ENCODE measurements around the gene PDE6D. TPM values are rescaled to one million over a fixed set of nuclear protein-coding genes. Genes with fewer than 3 reads are reported as not detected.

Gene PDE6D
- total RNA-seq, 2 donors from 2014 or later = 37.8 to 45.0 TPM

- peaks cover 37% of the 10 kb centered on the region for H3K4me1 Mint-ChIP-seq (ENCODE audit: low read depth)
- ATAC-seq (replicated peaks in 1 of 2) (no peak), DNase-seq (no peak)
- no peaks in the 10 kb centered on the region for H3K27me3 Mint-ChIP-seq (ENCODE audit: low read depth)
- H3K4me3 Mint-ChIP-seq = no peak overlapping the region
- H3K9me3 Mint-ChIP-seq = no peaks in the 10 kb centered on the region
- peaks cover 5 to 22% of the 10 kb centered on the region in 2 donors for H3K36me3 Mint-ChIP-seq (ENCODE audit: insufficient read depth in 2 of 2)
- no peak overlapping the region for H3K27ac Mint-ChIP-seq
Measured at GRCh38 chr2:231791107-231791506, 10.0 kb upstream of the PDE6D start.

DNA sequence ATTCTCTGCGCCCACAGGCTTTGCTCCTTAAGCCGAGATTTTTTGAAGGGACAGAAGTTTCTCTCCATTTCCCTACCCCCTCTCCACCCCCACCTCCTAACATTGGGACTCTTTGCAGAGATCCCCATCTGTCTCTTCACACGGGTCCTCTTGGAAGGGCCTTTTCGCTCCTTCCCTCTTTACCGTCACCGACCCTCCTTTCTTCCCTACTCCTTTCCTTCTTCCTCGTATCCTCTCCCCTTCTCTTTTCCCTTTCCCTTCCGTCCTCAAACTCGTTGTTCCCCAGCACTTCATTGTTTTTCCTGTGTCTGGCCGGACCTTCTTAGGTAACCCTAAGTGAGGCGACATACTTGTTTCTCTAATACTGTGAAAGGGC is 5.8 kb upstream of the PDE6D start:
- H3K27ac Mint-ChIP-seq = peak overlapping the region; percentile 56
- ATAC-seq (replicated peaks in 1 of 2) (no peak), DNase-seq (no peak)
- H3K36me3 Mint-ChIP-seq (ENCODE audit: insufficient read depth in 2 of 2) = peaks cover 4 to 15% of the 10 kb centered on the region in 2 donors
- H3K27me3 Mint-ChIP-seq (ENCODE audit: low read depth) = no peaks in the 10 kb centered on the region
- peak overlapping the region; percentile 94 to 96 for H3K4me3 Mint-ChIP-seq
- peaks cover 79% of the 10 kb centered on the region for H3K4me1 Mint-ChIP-seq (ENCODE audit: low read depth)
- H3K9me3 Mint-ChIP-seq = no peaks in the 10 kb centered on the region

DNA sequence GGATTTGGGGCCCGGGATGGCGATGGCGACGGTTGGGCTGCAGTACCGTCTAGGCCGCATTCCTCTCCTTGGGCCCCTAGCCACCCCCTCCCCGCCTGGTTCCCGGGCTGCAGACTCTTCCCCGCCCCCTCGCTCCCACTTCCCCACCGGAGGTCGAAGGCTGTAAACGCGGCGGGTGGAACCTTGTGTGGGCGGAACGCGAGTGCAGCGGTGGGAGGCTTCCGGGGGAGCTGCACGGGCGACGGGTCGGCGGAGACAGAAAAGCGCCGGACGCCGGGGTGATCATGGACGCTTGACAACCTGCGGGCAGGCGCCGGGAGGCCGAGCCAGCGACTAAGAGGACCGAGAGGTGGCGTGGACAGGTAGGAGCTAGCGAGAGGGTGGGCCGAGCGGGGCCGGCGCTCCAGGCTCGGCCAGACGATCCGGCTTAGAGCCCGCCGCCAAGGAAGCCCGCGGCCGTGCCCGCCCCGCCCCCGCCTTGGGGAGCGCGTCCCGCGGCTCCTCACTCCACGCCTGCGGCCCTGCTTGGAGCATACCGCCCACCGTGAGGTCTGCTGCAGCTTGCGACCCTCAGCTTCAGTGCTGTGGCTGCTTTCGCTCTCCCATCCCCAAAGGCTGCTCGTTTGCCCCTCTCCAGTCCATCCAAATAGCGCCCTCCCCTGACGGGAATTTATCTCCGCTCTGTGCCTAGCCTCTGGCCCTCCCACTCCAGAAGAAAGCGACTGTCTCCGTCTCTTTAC is 5.3 kb upstream of the PDE6D start, which contains the start of gene COPS7B:
Gene COPS7B (plus strand): TSS at position 269 of the 740 bp plus-strand sequence. CDS start 2,126 bp downstream, outside the sequence.
- peak; percentile 66 to 74 for ATAC-seq (replicated peaks in 1 of 2)
- Mint-ChIP-seq H3K9me3 (no peaks in the 10 kb centered on the region), H3K4me3 (peak within 1 kb of the TSS; percentile 94 to 96), H3K27ac (peak within 1 kb of the TSS; percentile 92), H3K4me1 (ENCODE audit: low read depth) (peaks cover 79% of the 10 kb centered on the region), H3K27me3 (ENCODE audit: low read depth) (no peaks in the 10 kb centered on the region), H3K36me3 (ENCODE audit: insufficient read depth in 2 of 2) (peaks cover 4 to 16% of the 10 kb centered on the region in 2 donors)
- peak; percentile 89 to 90 for DNase-seq

GRCh38 chr2:231785822-231786176 is 4.7 kb upstream of the PDE6D start:
- peaks cover 6 to 16% of the 10 kb centered on the region in 2 donors for H3K36me3 Mint-ChIP-seq (ENCODE audit: insufficient read depth in 2 of 2)
- H3K4me1 Mint-ChIP-seq (ENCODE audit: low read depth) = peaks cover 76% of the 10 kb centered on the region
- no peaks in the 10 kb centered on the region for H3K27me3 Mint-ChIP-seq (ENCODE audit: low read depth)
- H3K27ac Mint-ChIP-seq = peak overlapping the region; percentile 92
- ATAC-seq (replicated peaks in 1 of 2) (no peak), DNase-seq (no peak)
- peak overlapping the region; percentile 94 to 96 for H3K4me3 Mint-ChIP-seq
- H3K9me3 Mint-ChIP-seq = no peaks in the 10 kb centered on the region

GRCh38 chr2:231785413-231785812 is 4.3 kb upstream of the PDE6D start:
- H3K9me3 Mint-ChIP-seq = no peaks in the 10 kb centered on the region
- H3K27me3 Mint-ChIP-seq (ENCODE audit: low read depth) = no peaks in the 10 kb centered on the region
- H3K27ac Mint-ChIP-seq = peak overlapping the region; percentile 92
- H3K4me1 Mint-ChIP-seq (ENCODE audit: low read depth) = peaks cover 76% of the 10 kb centered on the region
- ATAC-seq (replicated peaks in 1 of 2) (no peak), DNase-seq (no peak)
- H3K4me3 Mint-ChIP-seq = peak overlapping the region; percentile 94 to 96
- H3K36me3 Mint-ChIP-seq (ENCODE audit: insufficient read depth in 2 of 2) = peaks cover 6 to 16% of the 10 kb centered on the region in 2 donors

DNA sequence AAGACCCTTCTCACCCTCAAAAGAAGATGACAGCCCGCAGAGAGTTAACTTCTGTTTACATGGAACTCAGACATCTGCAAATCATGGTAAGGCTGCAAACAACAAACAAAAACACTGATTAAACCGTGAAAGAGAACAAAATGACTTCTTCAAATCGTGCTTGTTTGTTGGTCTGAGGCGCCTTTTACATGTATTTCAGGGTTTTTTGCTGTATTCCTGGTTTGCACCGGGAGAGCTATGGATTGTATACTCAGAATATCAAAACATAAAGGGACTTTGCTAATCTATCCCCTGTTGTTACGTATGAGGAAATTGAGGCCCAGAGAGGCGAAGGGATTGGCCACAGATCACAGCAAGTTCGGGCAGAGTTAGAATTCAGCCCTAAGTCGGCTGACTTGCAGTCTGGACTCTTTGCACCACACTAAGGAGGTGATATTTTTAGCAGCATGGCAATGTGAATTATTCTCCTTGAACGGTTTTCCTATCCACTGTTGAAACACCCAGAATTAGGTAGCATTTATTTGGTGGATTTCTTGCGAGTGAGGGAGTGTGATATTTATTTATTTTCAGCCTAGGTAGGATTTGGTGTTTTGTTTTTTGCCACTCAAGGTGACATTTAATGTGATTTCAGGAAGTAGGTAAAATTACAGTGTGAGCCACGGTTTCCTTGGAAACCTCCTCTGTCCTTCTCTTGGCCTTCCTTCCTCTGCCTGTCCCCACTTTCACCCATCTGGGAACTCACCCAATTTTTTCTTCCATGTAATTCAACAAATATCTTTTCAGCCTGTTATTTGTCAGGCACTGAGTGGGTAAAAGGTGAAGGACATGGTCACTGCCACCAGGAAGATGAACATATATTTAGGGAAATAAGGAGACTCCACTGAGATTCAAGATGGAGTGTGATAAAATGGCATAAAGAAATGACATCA is 980 bp upstream of the PDE6D start:
- H3K4me3 Mint-ChIP-seq = peak overlapping the region; percentile 88 to 100
- H3K27me3 Mint-ChIP-seq (ENCODE audit: low read depth) = no peaks in the 10 kb centered on the region
- ATAC-seq (replicated peaks in 1 of 2) (peak in 1 of 2 donors; percentile 11), DNase-seq (peak; percentile 23 to 29)
- H3K4me1 Mint-ChIP-seq (ENCODE audit: low read depth) = peaks cover 65% of the 10 kb centered on the region
- H3K27ac Mint-ChIP-seq = peak overlapping the region; percentile 86
- peaks cover 7 to 14% of the 10 kb centered on the region in 2 donors for H3K36me3 Mint-ChIP-seq (ENCODE audit: insufficient read depth in 2 of 2)
- no peaks in the 10 kb centered on the region for H3K9me3 Mint-ChIP-seq

DNA sequence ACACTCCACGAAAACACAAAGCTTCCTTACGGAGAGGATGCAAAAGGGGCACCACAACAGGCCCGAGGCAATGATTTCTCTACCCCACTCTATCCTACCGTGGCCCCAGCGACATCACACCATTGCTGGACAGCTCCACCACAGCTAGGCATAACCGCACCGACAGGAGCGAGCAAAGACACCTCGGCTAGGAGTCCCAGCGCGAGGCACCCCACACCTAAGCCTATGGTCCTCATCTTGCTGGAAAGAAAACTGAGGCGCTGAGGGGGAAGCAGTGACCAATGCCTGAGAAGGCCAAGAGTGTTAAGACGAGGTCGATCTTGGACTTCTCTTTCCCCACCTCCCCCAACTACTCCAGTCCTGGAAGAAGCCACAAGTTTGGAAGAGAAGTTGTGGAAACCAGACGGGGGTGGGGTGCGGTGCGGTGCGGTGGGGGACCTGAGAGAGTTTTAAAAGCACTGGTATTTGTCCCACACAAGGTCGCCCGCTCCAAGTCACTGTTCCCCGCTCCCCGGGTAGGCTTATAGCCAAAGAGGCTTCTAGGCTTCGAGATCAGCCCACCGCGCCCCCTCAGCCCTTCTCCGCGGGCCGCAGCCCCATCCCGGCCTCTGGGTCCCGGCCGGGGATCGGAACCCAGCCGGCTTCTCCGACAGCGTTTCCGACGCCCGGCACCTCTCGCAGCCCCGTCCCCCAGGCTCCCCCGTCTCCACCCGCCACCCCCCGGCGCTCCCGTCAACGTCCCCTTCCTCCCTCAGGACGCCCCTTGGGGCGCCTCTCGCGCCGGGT is 766 bp downstream of the PDE6D start:
- no peak for ATAC-seq (replicated peaks in 1 of 2)
- peak overlapping the region; percentile 29 for H3K27ac Mint-ChIP-seq

GRCh38 chr2:231769170-231770136 is 11.6 kb downstream of the PDE6D start:
- DNase-seq (no peak), ATAC-seq (replicated peaks in 1 of 2) (no peak)
- no peaks in the 10 kb centered on the region for H3K36me3 Mint-ChIP-seq (ENCODE audit: insufficient read depth in 2 of 2)
- no peaks in the 10 kb centered on the region for H3K9me3 Mint-ChIP-seq
- peaks cover 28% of the 10 kb centered on the region for H3K4me1 Mint-ChIP-seq (ENCODE audit: low read depth)
- peak overlapping the region; percentile 17 for H3K27ac Mint-ChIP-seq
- no peak overlapping the region for H3K4me3 Mint-ChIP-seq
- no peaks in the 10 kb centered on the region for H3K27me3 Mint-ChIP-seq (ENCODE audit: low read depth)

More for the DNA sequence above, 766 bp downstream of the PDE6D start:
- DNase-seq = peak; percentile 10 to 12
- H3K36me3 Mint-ChIP-seq (ENCODE audit: insufficient read depth in 2 of 2) = peaks cover 6 to 12% of the 10 kb centered on the region in 2 donors
- H3K4me1 Mint-ChIP-seq (ENCODE audit: low read depth) = peaks cover 53% of the 10 kb centered on the region
- H3K27me3 Mint-ChIP-seq (ENCODE audit: low read depth) = no peaks in the 10 kb centered on the region
- peak overlapping the region; percentile 88 to 100 for H3K4me3 Mint-ChIP-seq
- no peaks in the 10 kb centered on the region for H3K9me3 Mint-ChIP-seq

- H3K9me3 Mint-ChIP-seq = no peaks in the 10 kb centered on the region
- ATAC-seq (replicated peaks in 1 of 2) = peak in 1 of 2 donors; percentile 62
- H3K4me3 Mint-ChIP-seq = no peak overlapping the region
- no peaks in the 10 kb centered on the region for H3K27me3 Mint-ChIP-seq (ENCODE audit: low read depth)
- no peak overlapping the region for H3K27ac Mint-ChIP-seq
- no peaks in the 10 kb centered on the region for H3K36me3 Mint-ChIP-seq (ENCODE audit: insufficient read depth in 2 of 2)
- no peak for DNase-seq
- H3K4me1 Mint-ChIP-seq (ENCODE audit: low read depth) = peaks cover 28% of the 10 kb centered on the region
Measured at GRCh38 chr2:231765496-231765929, 15.6 kb downstream of the PDE6D start.

GRCh38 chr2:231764760-231765159 is 16.3 kb downstream of the PDE6D start:
- Mint-ChIP-seq H3K36me3 (ENCODE audit: insufficient read depth in 2 of 2) (no peaks in the 10 kb centered on the region), H3K4me3 (no peak overlapping the region), H3K27me3 (ENCODE audit: low read depth) (no peaks in the 10 kb centered on the region), H3K4me1 (ENCODE audit: low read depth) (peaks cover 21% of the 10 kb centered on the region), H3K27ac (no peak overlapping the region), H3K9me3 (no peaks in the 10 kb centered on the region)
- ATAC-seq (replicated peaks in 1 of 2) = no peak
- DNase-seq = no peak

DNA sequence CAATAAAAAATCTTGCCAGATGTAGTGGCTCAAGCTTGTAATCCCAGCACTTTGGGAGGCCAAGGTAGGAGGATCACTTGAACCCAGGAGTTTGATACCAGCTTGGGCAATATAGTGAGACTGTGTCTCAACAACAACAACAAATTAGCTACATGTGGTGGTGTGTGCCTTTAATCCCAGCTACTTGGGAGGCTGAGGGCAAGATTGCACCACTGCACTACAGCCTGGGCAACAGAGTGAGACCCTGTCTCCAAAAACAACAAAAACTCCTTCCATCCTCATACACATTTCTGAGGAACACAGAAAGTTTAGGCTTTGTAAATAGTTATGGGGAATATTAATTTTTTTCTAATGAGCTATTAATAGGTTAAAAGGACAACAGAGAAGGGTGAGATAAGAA is 17.0 kb downstream of the PDE6D start:
- no peaks in the 10 kb centered on the region for H3K9me3 Mint-ChIP-seq
- H3K27me3 Mint-ChIP-seq (ENCODE audit: low read depth) = no peaks in the 10 kb centered on the region
- H3K27ac Mint-ChIP-seq = no peak overlapping the region
- no peak for DNase-seq
- H3K36me3 Mint-ChIP-seq (ENCODE audit: insufficient read depth in 2 of 2) = no peaks in the 10 kb centered on the region
- H3K4me1 Mint-ChIP-seq (ENCODE audit: low read depth) = peaks cover 15% of the 10 kb centered on the region
- no peak for ATAC-seq (replicated peaks in 1 of 2)
- H3K4me3 Mint-ChIP-seq = no peak overlapping the region

GRCh38 chr2:231761735-231762134 is 19.3 kb downstream of the PDE6D start:
- Mint-ChIP-seq H3K27me3 (ENCODE audit: low read depth) (no peaks in the 10 kb centered on the region), H3K4me3 (no peak overlapping the region), H3K36me3 (ENCODE audit: insufficient read depth in 2 of 2) (no peaks in the 10 kb centered on the region), H3K9me3 (no peaks in the 10 kb centered on the region), H3K27ac (no peak overlapping the region), H3K4me1 (ENCODE audit: low read depth) (peaks cover 15% of the 10 kb centered on the region)
- ATAC-seq (replicated peaks in 1 of 2) (no peak), DNase-seq (no peak)

Measured in activated T-cell treated with anti-CD3 and anti-CD28 coated beads, Interleukin-2, amount 50 U/mL, for 72 hours (primary cell).